OCI-LY1 (cell line): Measurements from ENCODE around the gene GMPS.
"Not testable (repeated sequence)": the region's sequence is repeated elsewhere in the genome, so short reads cannot be mapped to it uniquely, and the experiment has no call there.

Source experiments
- H2AFZ ChIP-seq: fragments of 200-600 bp; sonication (generic), shearing (Covaris generic); 2 replicates; pipeline ENCODE4 v1.6.0; 2014; ENCODE audit warnings: antibody characterized with exemption, mild to moderate bottlenecking, low read length
- H3F3A ChIP-seq: fragments of 200-600 bp; sonication (generic), shearing (Covaris generic); 2 replicates; pipeline ENCODE4 v1.6.0; 2014; ENCODE audit warnings: mild to moderate bottlenecking, antibody characterized with exemption, low read length, moderate library complexity; ENCODE audit not compliant: insufficient read depth
- H3K27ac ChIP-seq: fragments of 200-600 bp; sonication (generic); 2 replicates; pipeline ENCODE4 v1.5.1; 2014; ENCODE audit warnings: low read length, mixed run types, mild to moderate bottlenecking, low read depth; ENCODE audit not compliant: poor library complexity, severe bottlenecking
- H3K27me3 ChIP-seq: fragments of 200-600 bp; sonication (generic); 2 replicates; pipeline ENCODE4 v1.6.0; 2014; ENCODE audit warnings: antibody characterized with exemption, mild to moderate bottlenecking, low read length, moderate library complexity; ENCODE audit not compliant: insufficient read depth
- H3K36me3 ChIP-seq: fragments of 200-600 bp; sonication (generic); 2 replicates; pipeline ENCODE4 v1.6.1; 2014; ENCODE audit warnings: mild to moderate bottlenecking, antibody characterized with exemption, low read length, moderate library complexity, mixed read lengths; ENCODE audit not compliant: insufficient read depth
- H3K4me1 ChIP-seq: fragments of 200-600 bp; sonication (generic); 2 replicates; pipeline ENCODE4 v1.5.1; 2014; ENCODE audit warnings: mild to moderate bottlenecking, low read length, moderate library complexity; ENCODE audit not compliant: insufficient read depth, severe bottlenecking
- H3K4me2 ChIP-seq: fragments of 200-600 bp; sonication (generic), shearing (Covaris generic); 2 replicates; pipeline ENCODE4 v1.6.1; 2014; ENCODE audit warnings: low read length
- H3K4me3 ChIP-seq: fragments of 200-600 bp; sonication (generic); 2 replicates; pipeline ENCODE4 v1.5.1; 2014; ENCODE audit warnings: low read length, low read depth, mild to moderate bottlenecking, mixed read lengths; ENCODE audit not compliant: poor library complexity, severe bottlenecking
- H3K79me2 ChIP-seq: fragments of 200-600 bp; shearing (Covaris generic); 2 replicates; pipeline ENCODE4 v1.6.1; 2016; ENCODE audit warnings: mixed run types, low read length, mixed read lengths; ENCODE audit not compliant: insufficient read depth
- H3K9ac ChIP-seq: fragments of 200-600 bp; sonication (generic), shearing (Covaris generic); 2 replicates; pipeline ENCODE4 v1.6.1; 2014; ENCODE audit warnings: mild to moderate bottlenecking, low read length, mixed read lengths
- H3K9me2 ChIP-seq: fragments of 200-600 bp; sonication (generic), shearing (Covaris generic); 2 replicates; pipeline ENCODE4 v1.6.1; 2014; ENCODE audit warnings: low read depth, mild to moderate bottlenecking, low read length, mixed read lengths
- H3K9me3 ChIP-seq: fragments of 200-600 bp; shearing (Covaris generic); 2 replicates; pipeline ENCODE4 v1.6.1; 2014; ENCODE audit warnings: low read length, mixed read lengths
- H4K20me1 ChIP-seq: fragments of 200-600 bp; sonication (generic), shearing (Covaris generic); 2 replicates; pipeline ENCODE4 v1.6.0; 2016; ENCODE audit warnings: mild to moderate bottlenecking, low read length; ENCODE audit not compliant: insufficient read depth
- EZH2 ChIP-seq: fragments of 200-600 bp; sonication (generic), shearing (Covaris generic); IDR thresholded peaks from 2 replicates; pipeline ENCODE4 v1.8.0; 2017; ENCODE audit warnings: borderline replicate concordance, mixed run types, mild to moderate bottlenecking, antibody characterized with exemption, low read length, moderate library complexity, mixed read lengths
- TF ChIP-seq, protein P1 (sequence below): fragments of 200-600 bp; sonication (generic), shearing (Covaris generic); IDR thresholded peaks from 2 replicates; pipeline ENCODE4 v1.5.1; 2017; ENCODE audit warnings: mild to moderate bottlenecking, antibody characterized with exemption, low read length, moderate library complexity, mixed read lengths

Gene GMPS

DNA sequence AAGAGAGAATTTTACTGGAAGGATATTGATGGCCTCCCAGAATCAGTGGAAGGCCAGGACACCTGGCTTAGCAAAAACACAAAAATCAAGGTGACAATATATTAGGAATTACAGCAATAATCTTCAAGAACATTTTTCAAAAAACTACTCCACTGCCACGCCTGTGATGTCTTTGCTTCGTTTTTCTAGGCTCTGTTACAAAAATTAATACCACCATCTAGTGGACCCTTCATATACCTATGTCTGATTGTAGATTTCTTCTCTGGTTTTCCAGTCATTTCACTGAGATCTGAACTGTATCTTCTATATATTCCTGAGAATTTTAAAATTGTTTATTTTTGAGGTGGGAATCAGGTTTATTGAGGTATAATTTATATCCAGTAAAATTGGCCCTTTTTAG, 10.6 kb upstream of the GMPS start:
- no peaks in the 10 kb centered on the region for H3K9me2 ChIP-seq
- H3K4me1 ChIP-seq, result peaks cover 24% of the 10 kb centered on the region
- H3K27me3 ChIP-seq, result no peaks in the 10 kb centered on the region
- 0 out of 2 replicates have a peak, but pooled peaks cover 4% of the 10 kb centered on the region for H3F3A ChIP-seq
- no peak overlapping the region for H3K9ac ChIP-seq
- no peak overlapping the region for H3K27ac ChIP-seq
- no peak overlapping the region for H2AFZ ChIP-seq
- H4K20me1 ChIP-seq, result no peaks in the 10 kb centered on the region
- no peak for TF ChIP-seq EZH2
- TF ChIP-seq, protein P1, sequence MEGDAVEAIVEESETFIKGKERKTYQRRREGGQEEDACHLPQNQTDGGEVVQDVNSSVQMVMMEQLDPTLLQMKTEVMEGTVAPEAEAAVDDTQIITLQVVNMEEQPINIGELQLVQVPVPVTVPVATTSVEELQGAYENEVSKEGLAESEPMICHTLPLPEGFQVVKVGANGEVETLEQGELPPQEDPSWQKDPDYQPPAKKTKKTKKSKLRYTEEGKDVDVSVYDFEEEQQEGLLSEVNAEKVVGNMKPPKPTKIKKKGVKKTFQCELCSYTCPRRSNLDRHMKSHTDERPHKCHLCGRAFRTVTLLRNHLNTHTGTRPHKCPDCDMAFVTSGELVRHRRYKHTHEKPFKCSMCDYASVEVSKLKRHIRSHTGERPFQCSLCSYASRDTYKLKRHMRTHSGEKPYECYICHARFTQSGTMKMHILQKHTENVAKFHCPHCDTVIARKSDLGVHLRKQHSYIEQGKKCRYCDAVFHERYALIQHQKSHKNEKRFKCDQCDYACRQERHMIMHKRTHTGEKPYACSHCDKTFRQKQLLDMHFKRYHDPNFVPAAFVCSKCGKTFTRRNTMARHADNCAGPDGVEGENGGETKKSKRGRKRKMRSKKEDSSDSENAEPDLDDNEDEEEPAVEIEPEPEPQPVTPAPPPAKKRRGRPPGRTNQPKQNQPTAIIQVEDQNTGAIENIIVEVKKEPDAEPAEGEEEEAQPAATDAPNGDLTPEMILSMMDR, result peak; percentile 66; the same call in 1 of the 2 replicates
- peak overlapping the region; percentile 1 for H3K4me3 ChIP-seq
- no peaks in the 10 kb centered on the region for H3K79me2 ChIP-seq
- peak overlapping the region; percentile 27 for H3K4me2 ChIP-seq
- H3K36me3 ChIP-seq, result no peaks in the 10 kb centered on the region
- H3K9me3 ChIP-seq, result 0 out of 2 replicates have a peak, but pooled peaks cover 4% of the 10 kb centered on the region

DNA sequence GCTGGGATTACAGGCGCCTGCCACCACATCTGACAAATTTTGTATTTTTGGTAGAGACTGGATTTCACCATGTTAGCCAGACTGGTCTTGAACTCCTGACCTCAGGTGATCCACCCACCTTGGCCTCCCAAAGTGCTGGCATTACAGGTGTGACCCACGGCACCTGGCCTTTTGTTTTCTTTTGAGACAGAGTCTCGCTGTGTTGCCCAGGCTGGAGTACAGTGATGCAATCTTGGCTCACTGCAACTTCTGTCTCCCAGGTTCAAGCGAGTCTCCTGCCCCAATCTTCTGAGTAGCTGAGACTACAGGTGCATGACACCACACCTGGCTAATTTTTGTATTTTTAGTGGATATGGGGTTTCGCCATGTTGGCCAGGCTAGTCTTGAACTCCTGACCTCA, 10.0 kb upstream of the GMPS start:
- H3K9me3 ChIP-seq, H2AFZ ChIP-seq, H3K79me2 ChIP-seq, H3K27me3 ChIP-seq, H3K9ac ChIP-seq, H3K4me3 ChIP-seq, H3F3A ChIP-seq, H3K27ac ChIP-seq, H4K20me1 ChIP-seq, H3K9me2 ChIP-seq, H3K36me3 ChIP-seq, H3K4me2 ChIP-seq: not testable (repeated sequence)
- H3K4me1 ChIP-seq, result peaks cover 19% of the 10 kb centered on the region

DNA sequence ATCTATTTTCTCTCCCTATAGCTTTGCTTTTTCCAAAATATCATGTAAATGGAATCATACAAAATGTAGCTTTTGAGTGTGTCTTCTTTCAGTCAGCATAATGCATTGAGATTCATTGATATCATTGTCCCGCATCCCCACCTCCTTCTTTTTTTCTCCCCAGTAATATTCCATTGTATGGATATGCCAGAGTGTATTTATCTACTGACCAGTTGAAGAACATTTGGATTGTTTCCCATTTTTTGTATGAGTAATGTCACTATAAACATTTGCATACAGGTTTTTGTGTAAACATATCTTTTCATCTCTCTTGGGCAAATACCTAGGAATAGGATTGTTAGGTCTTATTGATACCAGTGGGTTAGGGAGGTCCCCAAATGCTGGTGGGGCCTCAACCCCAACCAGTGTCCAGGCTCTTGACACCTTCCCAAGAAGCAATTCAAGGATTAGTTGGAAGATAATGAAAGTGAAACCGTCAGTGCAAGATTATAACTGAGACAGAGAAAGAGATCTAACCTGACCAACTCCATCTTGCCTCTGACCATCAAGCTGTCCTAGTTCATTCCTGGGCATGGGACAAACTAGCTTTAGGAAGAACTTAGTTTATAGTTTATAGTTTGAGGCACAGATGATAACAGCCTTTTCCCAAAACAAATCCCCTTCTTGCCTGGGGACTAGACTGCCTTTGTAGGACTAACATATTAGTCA, 8.8 kb upstream of the GMPS start:
- Histone ChIP-seq H3K9me3 (0 out of 2 replicates have a peak, but pooled peaks cover 4% of the 10 kb centered on the region), H3K4me3 (no peak overlapping the region), H4K20me1 (no peaks in the 10 kb centered on the region), H3K9me2 (no peaks in the 10 kb centered on the region), H3K4me2 (no peak overlapping the region), H3K9ac (no peak overlapping the region), H3K4me1 (peaks cover 19% of the 10 kb centered on the region), H3K36me3 (no peaks in the 10 kb centered on the region), H3F3A (0 out of 2 replicates have a peak, but pooled peaks cover 2% of the 10 kb centered on the region), H3K27ac (no peak overlapping the region), H2AFZ (peak overlapping the region; percentile 70; the same call in 1 of the 2 replicates), H3K79me2 (no peaks in the 10 kb centered on the region), H3K27me3 (no peaks in the 10 kb centered on the region)
- TF ChIP-seq, protein P1, result no peak
- no peak for TF ChIP-seq EZH2

DNA sequence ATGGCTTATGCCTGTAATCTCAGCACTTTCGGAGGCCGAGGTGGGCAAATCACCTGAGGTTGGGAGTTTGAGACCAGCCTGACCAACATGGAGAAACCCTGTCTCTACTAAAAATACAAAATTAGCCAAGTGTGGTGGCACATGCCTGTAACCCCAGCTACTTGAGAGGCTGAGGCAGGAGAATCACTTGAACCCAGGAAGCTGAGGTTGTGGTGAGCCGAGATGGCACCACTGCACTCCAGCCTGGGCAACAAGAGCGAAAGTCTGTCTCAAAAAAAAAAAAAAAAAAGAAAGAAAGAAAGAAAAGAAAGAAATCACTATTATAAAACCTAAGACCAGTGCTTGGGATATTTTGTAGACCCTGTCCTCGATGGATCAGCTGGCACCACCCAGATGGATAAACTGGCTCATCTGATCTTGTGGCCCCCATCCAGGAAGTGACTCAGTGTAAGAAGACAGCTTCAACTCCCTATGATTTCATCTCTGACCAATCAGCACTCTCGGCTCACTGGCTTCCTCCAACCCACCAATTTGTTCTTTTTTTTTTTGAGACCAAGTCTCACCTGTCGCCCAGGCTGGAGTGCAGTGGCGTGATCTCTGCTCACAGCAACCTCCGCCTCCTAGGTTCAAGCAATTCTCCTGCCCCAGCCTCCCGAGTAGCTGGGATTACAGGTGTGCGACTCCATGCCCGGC, 8.0 kb upstream of the GMPS start:
- not testable (repeated sequence) for H4K20me1 ChIP-seq, H3K4me3 ChIP-seq, H3K9me2 ChIP-seq, H3K9me3 ChIP-seq, H3K79me2 ChIP-seq, H3F3A ChIP-seq, H3K27me3 ChIP-seq, H3K36me3 ChIP-seq, H3K9ac ChIP-seq, H3K27ac ChIP-seq
- Histone ChIP-seq H3K4me2 (peak overlapping the region; percentile 18; the same call in 1 of the 2 replicates), H3K4me1 (peaks cover 19% of the 10 kb centered on the region), H2AFZ (peak overlapping the region; percentile 25)
